ENCODE results near the gene OLFM2.
"Not testable (repeated sequence)": the region's sequence is repeated elsewhere in the genome, so short reads cannot be mapped to it uniquely, and the experiment has no call there.

The OLFM2 gene

DNA sequence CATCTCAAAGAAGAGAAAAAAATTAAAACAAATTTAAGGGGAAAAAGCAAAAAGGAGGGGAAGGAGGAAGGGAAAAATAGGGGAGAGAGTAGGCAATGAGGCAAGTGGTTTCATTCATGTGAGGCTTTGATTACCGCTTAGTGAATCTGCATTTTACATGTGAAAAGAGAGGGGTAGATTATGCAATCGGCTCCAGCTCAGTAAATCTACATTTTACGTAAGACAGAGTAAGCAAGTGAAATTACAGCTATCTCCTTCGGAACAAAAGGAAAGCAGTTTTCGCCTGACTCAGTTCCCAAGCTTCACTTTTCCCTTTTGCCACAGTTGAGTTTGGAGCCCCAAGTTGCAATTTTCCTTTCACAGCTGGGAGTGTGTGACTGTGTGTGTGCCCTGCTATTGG is 16.0 kb upstream of the OLFM2 start:
- no peak for DNase-seq
- Histone ChIP-seq H3K9me3 (ENCODE audit: severe bottlenecking) (no peaks in the 10 kb centered on the region), H3K4me3 (ENCODE audit: low read depth, low read length) (no peak overlapping the region), H3K27ac (no peak overlapping the region), H3K36me3 (no peaks in the 10 kb centered on the region), H3K27me3 (ENCODE audit: insufficient read depth, low read depth, severe bottlenecking) (peaks cover 7% of the 10 kb centered on the region)
- TF ChIP-seq, protein P1, sequence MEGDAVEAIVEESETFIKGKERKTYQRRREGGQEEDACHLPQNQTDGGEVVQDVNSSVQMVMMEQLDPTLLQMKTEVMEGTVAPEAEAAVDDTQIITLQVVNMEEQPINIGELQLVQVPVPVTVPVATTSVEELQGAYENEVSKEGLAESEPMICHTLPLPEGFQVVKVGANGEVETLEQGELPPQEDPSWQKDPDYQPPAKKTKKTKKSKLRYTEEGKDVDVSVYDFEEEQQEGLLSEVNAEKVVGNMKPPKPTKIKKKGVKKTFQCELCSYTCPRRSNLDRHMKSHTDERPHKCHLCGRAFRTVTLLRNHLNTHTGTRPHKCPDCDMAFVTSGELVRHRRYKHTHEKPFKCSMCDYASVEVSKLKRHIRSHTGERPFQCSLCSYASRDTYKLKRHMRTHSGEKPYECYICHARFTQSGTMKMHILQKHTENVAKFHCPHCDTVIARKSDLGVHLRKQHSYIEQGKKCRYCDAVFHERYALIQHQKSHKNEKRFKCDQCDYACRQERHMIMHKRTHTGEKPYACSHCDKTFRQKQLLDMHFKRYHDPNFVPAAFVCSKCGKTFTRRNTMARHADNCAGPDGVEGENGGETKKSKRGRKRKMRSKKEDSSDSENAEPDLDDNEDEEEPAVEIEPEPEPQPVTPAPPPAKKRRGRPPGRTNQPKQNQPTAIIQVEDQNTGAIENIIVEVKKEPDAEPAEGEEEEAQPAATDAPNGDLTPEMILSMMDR (IDR thresholded peaks at IDR 0.05; ENCODE audit: low read depth, low read length) = no peak

DNA sequence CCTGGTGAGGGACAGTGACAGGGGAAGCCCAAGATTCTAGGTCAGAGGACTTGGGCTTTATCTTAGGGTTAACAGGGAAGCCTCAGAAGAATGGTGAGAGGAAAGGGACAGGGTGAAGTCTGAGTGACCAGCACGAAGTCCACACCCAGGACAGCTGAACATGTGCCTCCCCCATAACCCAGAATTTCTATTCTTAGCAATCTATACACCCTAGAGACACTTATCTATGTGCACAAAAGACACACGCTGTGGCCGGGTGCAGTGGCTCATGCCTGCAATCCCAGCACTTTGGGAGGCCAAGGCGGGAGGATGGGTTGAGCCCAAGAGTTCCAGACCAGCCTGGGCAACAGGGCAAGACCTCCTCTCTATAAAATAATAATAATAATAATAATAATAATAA is 11.1 kb upstream of the OLFM2 start:
- Histone ChIP-seq H3K27ac (no peak overlapping the region), H3K4me3 (ENCODE audit: low read depth, low read length) (no peak overlapping the region), H3K9me3 (ENCODE audit: severe bottlenecking) (peaks cover under 1% of the 10 kb centered on the region), H3K36me3 (no peaks in the 10 kb centered on the region), H3K27me3 (ENCODE audit: insufficient read depth, low read depth, severe bottlenecking) (peaks cover 2% of the 10 kb centered on the region)
- DNase-seq = no peak
- TF ChIP-seq, protein P1 (IDR thresholded peaks at IDR 0.05; ENCODE audit: low read depth, low read length) = no peak

DNA sequence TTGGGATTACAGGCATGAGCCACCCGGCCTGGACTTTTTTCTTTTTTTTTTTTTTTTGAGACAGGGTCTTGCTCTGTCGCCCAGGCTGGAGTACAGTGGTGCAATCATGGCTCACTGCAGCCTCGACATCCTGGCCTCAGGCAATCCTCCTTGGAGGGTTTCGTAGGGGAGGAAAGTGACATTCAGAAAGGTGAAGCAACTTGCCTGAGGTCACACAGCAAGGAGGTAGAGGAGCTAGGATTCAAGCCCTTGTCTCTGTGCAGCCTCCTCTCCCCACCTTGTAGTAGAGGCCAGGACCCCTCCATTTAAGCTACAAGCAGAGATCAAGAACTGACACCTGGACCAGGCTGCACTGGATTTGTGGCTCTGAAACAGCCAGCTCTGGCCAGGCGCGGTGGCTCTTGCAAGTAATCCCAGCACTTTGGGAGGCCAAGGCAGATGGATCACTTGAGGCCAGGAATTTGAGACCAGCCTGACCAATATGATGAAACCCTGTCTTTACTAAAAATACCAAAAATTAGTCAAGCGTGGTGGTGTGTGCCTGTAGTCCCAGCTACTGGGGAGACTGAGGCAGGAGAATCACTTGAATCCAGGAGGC is 10.3 kb upstream of the OLFM2 start:
- not testable (repeated sequence) for H3K27me3 ChIP-seq (ENCODE audit: insufficient read depth, low read depth, severe bottlenecking); H3K9me3 ChIP-seq (ENCODE audit: severe bottlenecking); DNase-seq; H3K27ac ChIP-seq; H3K4me3 ChIP-seq (ENCODE audit: low read depth, low read length); H3K36me3 ChIP-seq

DNA sequence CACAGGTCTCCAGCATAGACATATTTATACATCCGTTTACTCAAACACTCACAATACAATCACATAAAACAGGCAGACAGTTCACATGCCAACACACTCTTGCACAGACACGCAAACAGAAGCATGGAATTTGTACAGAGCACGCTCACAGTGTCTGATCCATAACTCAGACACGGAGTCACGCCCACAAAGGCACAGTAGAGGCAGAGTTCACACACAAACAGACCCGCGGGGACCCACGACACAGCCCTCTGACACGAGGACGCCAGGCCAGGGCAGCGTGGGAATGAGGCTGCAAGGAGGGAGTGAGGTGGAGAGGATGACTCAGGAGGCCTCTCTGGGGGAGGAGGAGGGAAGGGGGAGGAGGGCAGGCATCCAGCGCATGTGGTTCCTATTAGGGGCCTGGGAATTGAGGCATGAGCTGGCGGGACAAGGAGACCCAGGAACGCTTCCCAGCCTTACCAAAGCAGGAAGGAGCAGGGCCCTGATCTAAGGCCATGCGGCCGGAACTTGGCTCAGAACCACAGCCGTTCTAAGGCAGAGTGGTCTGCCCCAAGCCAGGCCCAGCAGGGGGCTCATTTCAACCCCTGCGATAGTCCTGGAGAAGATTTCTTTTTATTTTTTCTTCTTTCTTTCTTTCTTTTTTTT is 9.1 kb upstream of the OLFM2 start:
- TF ChIP-seq, protein P1 (IDR thresholded peaks at IDR 0.05; ENCODE audit: low read depth, low read length) = no peak
- H3K9me3 ChIP-seq (ENCODE audit: severe bottlenecking) = peaks cover 7% of the 10 kb centered on the region
- H3K27me3 ChIP-seq (ENCODE audit: insufficient read depth, low read depth, severe bottlenecking) = peaks cover 2% of the 10 kb centered on the region
- no peak overlapping the region for H3K4me3 ChIP-seq (ENCODE audit: low read depth, low read length)
- no peak for DNase-seq
- no peak overlapping the region for H3K27ac ChIP-seq
- H3K36me3 ChIP-seq = no peaks in the 10 kb centered on the region

DNA sequence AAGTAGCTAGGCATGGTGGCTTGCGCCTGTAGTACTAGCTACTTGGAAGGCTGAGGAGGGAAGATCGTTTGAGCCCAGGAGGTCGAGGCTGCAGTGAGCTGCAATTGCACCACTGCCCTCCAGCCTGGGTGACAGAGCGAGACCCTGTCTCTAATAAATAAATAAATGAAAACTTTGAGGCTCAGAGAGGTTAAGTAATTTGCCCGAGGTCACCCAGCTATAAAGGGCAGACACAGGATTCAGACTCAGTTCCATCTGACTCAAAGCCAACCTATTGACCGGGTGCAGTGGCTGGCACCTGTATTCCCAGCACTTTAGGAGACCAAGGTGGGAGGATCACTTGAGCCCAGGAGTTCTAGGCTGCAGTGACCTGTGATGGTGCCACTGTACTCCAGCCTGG is 7.4 kb upstream of the OLFM2 start:
- Histone ChIP-seq H3K4me3 (ENCODE audit: low read depth, low read length) (no peak overlapping the region), H3K27me3 (ENCODE audit: insufficient read depth, low read depth, severe bottlenecking) (peaks cover 5% of the 10 kb centered on the region)
- TF ChIP-seq, protein P1 (IDR thresholded peaks at IDR 0.05; ENCODE audit: low read depth, low read length) = no peak

DNA sequence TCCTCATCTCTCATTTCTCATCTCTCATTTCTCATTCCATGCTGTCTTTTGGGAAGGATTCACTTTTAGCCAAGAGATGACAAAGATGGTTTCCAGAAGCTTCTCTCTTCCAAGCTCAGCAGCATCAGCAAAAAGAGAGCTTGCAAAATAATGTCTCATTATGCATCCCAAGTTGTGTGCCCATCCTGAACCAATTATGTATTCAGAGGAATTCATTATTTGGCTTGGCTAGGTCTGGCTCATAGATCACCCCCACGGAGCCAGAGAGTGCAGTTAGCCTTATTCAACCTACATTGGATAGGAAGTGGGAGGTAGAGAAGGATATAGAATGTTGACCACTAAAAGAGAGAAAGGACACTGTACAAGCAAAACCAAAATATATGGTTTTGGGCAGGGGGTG is 5.4 kb upstream of the OLFM2 start:
- Histone ChIP-seq H3K27me3 (ENCODE audit: insufficient read depth, low read depth, severe bottlenecking) (peaks cover 8% of the 10 kb centered on the region), H3K27ac (no peak overlapping the region), H3K4me3 (ENCODE audit: low read depth, low read length) (no peak overlapping the region), H3K9me3 (ENCODE audit: severe bottlenecking) (peaks cover 7% of the 10 kb centered on the region), H3K36me3 (no peaks in the 10 kb centered on the region)
- TF ChIP-seq, protein P1 (IDR thresholded peaks at IDR 0.05; ENCODE audit: low read depth, low read length) = no peak
- DNase-seq = no peak

More for the DNA sequence above, 7.4 kb upstream of the OLFM2 start:
- peaks cover 7% of the 10 kb centered on the region for H3K9me3 ChIP-seq (ENCODE audit: severe bottlenecking)
- H3K27ac ChIP-seq = no peak overlapping the region
- no peaks in the 10 kb centered on the region for H3K36me3 ChIP-seq
- no peak for DNase-seq
